Right renal cortex interstitium (tissue), 3 donors: ENCODE measurements around the gene MAGEC1. TPM values are rescaled to one million over a fixed set of nuclear protein-coding genes. Genes with fewer than 3 reads are reported as not detected.
"Not testable (repeated sequence)": the region's sequence is repeated elsewhere in the genome, so short reads cannot be mapped to it uniquely, and the experiment has no call there.

Experiments
- DNase-seq, 3 donors: peaks; one replicate each; pipeline ENCODE4 v3.0.0-alpha.2; 2013; ENCODE audit warnings: low read depth in 3 of 3, low spot score in 2 of 3
- polyA plus RNA-seq, 3 donors: library from polyadenylated mRNA; unstranded; fragments of 120-200 nt; gene quantifications; one replicate each; pipeline ENCODE4 v1.2.1, GENCODE V29; 2013; ENCODE audit not compliant: insufficient read length in 3 of 3

Gene MAGEC1, protein sequence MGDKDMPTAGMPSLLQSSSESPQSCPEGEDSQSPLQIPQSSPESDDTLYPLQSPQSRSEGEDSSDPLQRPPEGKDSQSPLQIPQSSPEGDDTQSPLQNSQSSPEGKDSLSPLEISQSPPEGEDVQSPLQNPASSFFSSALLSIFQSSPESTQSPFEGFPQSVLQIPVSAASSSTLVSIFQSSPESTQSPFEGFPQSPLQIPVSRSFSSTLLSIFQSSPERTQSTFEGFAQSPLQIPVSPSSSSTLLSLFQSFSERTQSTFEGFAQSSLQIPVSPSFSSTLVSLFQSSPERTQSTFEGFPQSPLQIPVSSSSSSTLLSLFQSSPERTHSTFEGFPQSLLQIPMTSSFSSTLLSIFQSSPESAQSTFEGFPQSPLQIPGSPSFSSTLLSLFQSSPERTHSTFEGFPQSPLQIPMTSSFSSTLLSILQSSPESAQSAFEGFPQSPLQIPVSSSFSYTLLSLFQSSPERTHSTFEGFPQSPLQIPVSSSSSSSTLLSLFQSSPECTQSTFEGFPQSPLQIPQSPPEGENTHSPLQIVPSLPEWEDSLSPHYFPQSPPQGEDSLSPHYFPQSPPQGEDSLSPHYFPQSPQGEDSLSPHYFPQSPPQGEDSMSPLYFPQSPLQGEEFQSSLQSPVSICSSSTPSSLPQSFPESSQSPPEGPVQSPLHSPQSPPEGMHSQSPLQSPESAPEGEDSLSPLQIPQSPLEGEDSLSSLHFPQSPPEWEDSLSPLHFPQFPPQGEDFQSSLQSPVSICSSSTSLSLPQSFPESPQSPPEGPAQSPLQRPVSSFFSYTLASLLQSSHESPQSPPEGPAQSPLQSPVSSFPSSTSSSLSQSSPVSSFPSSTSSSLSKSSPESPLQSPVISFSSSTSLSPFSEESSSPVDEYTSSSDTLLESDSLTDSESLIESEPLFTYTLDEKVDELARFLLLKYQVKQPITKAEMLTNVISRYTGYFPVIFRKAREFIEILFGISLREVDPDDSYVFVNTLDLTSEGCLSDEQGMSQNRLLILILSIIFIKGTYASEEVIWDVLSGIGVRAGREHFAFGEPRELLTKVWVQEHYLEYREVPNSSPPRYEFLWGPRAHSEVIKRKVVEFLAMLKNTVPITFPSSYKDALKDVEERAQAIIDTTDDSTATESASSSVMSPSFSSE
- polyA plus RNA-seq = not detected

DNA sequence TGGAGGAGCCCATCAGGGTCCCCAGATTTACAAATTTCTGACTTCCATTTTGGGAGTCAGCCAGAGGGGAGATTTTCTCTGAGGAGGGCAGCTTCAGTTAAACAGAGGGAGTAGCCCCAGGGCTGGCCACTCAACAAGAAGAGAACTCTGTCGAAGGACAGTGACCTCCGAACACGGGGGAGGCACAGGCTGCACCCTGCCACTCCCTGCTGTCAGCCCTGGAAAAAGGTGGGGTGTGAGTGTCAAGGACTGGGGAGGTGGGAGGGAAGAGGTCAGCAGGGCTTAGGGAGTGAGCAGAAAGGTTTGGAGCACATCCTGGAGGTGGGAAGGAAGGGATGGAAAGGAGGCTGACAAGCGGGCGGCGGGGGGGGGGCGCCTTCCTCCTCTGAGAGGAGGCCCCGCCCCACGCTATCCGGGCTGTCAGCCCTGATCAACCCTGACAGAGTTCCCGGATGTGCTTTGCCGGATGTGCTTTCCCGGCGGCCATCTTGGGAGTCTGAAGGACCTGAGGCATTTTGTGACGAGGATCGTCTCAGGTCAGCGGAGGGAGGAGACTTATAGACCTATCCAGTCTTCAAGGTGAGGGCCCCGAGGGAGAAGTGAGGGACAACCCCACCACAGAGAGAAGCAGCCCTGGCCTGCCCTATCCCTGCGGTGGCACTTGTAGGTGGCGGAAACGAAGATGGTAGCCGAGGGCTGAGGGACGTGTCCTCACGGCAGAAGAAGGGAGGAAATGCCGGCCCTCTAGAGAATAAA, at the start of gene MAGEC1:
Gene MAGEC1 (plus strand): TSS at position 495 of the 756 bp plus-strand sequence. CDS start 1,179 bp downstream, outside the sequence.
- DNase-seq = no peak

DNA sequence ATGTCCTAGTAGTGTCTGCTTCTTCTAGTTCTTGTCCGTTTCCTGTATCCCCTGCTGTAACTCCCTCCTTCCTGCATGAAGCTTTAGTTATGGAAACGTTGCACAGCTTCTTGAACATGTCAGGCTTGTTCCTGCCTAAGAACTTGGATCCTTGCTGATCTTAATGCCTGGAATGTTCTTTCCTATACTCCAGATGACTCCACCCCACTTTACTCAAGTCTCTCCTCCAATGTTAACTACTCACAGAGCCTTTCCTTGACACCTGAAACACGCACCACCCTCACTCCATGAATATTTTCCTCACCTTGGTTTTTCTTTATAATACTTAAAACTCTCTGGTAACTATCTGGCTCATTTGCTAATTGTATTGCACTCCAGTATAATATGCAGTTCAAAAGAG, 46.2 kb upstream of the MAGEC1 start:
- DNase-seq = no peak

DNA sequence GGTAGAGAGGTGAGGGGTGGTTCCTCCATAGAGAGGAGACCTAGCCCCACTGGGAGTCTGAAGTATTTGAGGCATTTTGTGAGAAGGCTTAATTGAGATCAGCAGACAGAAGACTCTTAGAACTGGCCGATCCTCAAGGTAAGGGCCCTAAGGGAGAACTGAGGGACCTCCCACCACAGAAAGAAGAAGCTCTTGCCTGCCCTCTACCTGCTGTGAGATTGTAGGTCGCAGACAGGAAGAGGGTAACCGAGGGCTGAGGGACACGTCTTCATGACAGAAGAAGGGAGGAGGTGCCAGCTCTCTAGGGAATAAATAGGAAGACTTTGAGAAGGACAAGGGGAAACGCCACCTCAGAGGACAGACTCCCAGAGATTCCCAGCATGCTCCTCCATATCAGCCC, 24.1 kb upstream of the MAGEC1 start:
- DNase-seq = no peak

DNA sequence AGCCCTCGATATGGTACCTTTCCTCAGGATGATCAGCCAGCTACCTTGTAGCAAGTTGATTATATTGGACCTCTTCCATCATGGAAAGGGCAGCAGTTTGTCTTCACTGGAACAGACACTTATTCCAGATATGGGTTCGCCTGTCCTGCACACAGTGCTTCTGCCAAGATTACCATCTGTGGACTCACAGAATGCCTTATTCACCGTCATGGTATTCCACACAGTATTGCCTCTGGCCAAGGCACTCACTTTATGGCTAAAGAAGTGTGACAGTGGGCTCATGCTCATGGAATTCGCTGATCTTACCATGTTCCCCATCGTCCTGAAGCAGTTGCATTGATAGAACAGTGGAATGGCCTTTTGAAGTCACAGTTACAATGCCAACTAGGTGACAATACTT, 14.9 kb upstream of the MAGEC1 start:
- DNase-seq = not testable (repeated sequence)

DNA sequence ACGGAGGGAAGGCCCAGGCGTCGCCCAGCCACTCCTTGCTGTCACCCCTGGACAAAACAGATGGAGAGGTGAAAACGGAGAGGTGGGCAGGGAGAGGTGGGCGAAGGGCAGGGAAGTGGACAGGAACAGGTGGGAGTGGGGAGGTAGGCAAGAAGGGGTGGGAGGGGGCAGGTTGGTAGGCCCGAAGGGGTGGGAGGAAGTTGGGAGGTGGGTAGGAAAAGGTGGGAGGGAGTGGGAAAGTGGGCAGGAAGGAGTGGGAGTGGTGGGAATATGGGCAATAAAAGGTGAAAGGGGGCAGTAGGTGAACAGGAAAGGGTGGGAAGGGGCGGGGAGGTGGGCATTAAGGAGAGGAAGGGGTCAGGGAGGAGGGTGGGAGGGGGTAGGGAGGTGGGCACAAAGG, 9.0 kb upstream of the MAGEC1 start:
- no peak for DNase-seq

DNA sequence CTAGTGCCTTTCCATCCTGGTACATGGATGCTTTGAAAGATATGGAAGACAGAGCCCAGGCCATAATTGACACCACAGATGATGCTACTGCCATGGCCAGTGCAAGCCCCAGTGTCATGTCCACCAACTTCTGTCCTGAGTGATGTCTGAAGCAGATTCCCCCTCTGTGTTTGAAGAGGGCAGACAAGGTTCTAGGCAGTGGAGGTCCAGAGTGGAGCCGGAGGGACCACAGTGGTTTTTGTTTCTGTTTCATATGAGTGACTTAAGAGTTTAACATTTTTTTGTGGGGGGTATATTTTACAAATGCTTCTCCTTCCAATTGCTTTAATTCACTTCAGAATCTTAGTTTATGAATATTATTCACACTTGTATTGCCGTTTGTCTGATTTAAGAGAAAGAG, 6.0 kb upstream of the MAGEC1 start:
- no peak for DNase-seq

DNA sequence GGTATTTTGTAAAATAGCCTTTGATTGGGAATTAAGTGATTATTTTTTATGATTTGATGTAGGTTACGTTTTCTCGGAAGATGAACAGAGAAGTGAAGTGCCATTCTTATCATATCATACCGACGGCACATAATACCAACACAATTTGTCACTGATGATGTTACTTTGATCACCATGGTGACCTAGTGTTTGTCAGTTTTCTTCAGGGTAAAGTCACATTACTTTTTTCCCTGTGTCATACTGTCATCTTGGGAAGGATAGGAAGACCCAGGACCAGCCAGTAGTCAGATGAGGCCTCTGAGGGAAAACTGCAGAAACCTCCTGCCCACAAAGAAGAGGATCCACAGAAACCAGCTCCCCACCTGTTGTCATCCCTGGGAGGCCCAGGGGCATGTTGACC, 1.3 kb upstream of the MAGEC1 start:
- DNase-seq = no peak

DNA sequence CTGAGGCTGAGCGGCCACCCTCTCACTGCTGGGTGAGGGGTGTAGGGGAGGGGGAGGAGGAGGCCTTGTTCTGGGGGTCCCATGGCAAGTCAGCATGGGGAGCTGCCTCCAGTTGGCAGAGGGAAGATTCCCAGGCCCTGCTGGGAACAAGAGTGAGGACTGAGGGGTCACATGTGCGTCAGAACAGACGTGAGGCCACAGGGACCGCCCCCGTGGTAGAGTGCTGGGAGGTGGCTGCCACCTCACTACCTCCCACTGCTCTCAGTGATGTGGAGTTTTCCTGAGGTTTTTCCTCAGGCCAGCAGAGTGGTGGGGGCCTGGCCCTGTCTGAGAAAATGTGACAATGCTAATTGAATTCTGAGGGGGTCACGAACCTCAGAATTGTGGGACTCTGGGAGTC, 568 bp downstream of the MAGEC1 start:
- DNase-seq = no peak

DNA sequence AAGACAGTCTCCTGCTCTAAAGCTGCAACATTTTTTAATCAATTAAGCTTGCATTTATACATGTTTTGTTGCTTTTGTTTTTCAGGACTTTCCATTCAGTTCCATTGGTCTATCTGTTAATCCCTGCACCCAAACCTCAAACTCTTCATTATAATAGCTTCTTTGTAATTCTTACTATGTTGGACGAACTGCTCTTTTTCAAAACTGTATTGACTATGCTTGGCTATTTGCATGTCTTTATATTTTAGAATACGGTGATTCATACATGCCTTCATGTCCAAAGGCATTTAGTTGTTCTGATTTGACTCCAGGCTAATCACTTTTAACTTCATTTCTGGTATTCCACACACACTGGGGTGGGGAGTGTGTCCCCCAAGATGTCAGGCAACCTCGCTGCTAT, 14.1 kb downstream of the MAGEC1 start:
- DNase-seq = no peak

DNA sequence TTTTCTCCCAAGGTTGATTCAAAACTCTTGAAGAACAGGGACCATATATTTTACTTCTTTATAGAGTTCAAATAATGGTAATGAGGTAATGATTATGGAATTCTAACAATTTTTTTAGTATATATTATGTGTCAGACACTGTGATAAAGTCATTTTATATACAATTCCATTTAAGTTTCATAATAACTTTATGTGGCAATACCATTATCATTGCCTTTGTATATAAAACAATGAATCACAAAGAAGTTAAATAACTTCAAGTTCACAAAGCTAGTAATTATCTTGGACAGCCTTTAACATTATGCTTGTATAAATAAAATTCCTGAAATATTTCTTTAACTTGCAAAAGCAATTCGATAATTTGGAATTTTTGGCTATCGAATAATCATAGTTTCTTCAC, 20.6 kb downstream of the MAGEC1 start:
- no peak for DNase-seq

DNA sequence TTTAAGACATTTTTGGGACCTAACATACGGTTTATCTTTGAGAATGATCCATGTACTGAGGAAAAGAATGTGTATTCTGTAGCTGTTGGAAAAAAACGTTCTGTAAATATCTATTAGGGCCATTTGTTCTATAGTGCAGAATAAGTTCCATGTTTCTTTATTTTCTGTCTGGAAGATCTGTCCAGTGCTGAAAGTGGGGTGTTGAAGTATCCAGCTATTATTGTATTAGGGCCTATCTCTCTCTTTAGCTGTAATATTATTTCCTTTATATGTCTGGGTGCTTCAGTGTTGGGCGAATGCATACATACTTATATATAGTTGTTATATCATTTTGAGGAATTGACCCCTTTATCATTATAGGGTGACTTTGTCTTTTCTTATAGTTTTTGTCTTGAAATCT, 24.7 kb downstream of the MAGEC1 start:
- no peak for DNase-seq

DNA sequence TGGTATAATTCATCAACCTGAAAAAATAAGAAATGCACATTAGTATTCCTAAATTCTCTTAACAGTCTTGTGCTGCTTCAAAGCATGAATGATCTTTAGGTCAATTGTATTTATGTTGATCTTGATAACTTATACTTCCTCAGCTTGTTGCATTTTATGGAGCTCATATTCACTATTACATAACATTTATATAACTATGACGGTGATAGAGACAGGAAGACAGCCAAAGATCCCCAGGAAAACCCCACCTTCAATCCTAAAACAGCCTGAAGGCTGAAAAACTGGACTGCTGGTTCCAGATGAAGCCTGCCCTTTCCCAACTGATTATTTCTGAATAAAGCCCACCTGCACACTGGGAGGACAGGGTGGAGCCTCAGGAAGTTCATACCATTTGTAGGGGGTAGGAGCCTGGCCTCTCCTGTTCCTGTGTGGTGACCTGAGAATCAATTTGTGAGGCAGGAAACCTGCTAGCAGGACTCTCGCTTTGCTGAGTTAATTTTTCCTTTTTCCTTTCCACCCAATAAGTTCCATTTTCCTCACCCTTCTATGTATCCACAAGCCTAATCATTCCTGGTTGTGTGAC, 30.5 kb downstream of the MAGEC1 start:
- no peak for DNase-seq

DNA sequence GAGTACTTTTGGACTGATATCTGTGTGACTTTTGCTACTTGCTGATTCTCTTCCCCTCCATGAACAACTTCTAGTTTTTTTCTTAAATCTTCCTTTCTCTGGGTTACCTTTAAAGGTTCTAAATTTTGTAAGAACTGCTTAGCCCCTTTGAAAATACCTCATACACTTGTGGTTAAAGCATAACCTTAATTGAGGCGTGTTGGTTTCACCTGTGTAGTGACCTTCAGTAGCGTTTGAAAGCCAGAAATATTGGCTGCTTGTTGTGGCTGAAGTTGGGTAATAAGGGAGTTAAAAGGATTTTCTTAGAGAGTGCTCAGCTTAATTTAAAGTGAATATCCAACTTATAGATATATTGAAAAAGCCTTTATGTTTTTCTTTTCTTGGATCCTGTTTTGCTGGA, 32.0 kb downstream of the MAGEC1 start:
- no peak for DNase-seq

DNA sequence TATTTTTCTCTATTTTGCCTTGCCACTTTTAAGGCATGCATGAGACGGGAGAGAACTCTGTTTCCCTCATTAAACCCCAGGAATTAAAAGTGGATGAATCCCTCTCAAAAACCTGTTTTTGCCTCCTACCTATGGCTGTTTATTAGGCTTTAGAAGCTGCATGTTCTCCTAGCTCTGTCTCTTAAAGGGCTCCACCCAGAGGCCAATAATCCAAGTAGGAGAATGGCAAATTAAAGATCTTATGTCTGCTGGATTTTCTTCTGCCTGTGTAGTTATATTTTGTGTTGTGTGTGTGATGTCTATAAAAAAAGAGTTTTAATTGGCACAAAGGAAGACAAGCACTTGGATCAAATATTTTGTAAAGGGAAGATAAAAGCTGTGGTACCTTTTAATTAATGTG, 32.4 kb downstream of the MAGEC1 start:
- no peak for DNase-seq

DNA sequence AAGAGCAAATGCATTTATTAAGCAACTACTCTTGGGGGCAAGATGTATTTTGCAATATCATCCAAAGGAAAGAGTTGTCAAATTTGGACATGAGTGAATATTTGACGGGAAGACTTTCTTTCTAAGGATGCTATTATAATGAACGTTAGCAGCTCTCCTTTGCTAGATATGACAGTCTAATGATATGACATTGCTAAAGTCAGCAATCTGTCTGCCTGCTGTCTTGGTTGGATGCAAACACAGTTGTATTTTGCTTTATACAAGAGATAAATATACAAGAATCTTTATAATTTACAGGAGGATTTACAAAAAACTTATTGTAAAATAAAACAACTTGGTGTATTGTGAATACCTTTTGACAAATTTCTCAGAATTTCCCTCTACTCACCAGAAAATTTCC, 37.5 kb downstream of the MAGEC1 start:
- no peak for DNase-seq

DNA sequence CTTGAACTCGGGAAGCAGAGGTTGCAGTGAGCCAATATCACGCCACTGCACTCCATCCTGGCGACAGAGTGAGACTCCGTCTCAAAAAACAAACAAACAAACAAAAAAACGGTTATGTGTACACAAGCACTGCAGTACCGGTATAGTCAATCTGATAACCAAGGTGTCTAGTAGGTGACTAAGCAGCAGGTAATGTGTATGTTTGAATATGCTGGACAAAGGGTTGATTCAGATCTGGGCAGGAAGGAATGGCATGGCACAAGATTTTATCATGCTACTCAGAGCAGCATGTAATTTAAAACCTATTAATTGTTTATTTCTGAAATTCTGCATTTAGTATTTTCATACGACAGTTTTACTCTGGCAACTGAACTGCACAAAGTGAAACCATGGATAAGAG, 41.7 kb downstream of the MAGEC1 start:
- DNase-seq = no peak

DNA sequence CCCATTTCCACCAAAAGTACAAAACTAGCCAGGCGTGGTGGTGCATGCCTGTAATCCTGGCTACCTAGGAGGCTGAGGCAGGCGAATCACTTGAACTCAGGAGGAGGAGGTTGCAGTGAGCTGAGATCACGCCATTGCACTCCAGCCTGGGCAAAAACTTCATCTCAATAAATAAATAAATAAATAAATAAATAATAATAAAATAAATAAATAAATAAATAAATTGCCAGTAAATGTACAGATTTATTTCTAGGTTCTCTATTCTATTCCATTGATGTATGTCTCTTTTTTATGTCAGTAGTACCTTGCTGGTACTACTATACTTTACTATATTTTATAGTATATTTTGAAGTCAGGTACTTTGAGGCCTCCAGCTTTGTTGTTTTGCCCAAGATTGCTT, 43.7 kb downstream of the MAGEC1 start:
- no peak for DNase-seq

DNA sequence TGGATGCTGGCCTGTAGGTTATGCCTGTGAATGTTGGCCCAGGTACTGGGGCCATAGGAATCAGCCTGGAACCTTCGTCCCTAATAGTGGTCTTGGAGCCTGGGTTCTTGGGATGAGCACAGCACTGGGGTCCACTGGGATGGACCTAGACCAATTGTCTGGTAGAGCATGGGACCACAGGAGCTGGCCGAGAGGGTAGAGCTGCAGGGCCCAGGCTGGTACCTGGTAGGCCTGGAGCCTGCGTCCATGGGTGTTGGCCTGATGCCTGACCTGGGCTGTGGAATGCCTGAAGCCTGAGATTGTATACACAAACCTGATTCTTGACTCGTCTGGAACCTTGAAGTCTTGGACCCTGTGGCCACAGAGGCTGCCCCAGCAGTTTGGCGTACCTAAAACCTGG, 48.9 kb downstream of the MAGEC1 start:
- no peak for DNase-seq

DNA sequence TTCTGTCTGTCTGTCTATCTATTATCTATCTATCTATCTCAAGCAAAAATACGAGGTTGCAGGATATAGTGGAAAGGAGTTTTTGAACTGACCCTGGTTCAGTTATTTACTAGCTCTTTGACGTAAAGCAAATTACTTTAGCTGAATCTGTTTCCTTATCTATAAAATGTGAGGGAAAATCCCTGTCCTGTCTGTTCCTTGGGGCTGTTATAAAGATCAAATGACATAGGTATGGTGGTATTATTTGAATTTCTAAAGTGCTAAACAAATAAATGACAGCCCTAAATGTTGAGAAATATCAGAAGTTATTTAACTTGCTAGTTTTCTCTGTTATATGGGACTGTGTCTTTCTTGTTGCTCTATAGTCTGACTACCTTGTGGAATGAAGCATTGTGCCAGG, 55.0 kb downstream of the MAGEC1 start:
- no peak for DNase-seq
